Stimulated activated CD4-positive, alpha-beta T cell treated with anti-CD3 and anti-CD28 coated beads, TNF-alpha, amount 100 ng/mL, for 48 hours (primary cell): ENCODE measurements around the gene F5.
"Not testable (repeated sequence)": the region's sequence is repeated elsewhere in the genome, so short reads cannot be mapped to it uniquely, and the experiment has no call there.

Experiments
- DNase-seq, 3 donors: peaks; one replicate each; pipeline ENCODE4 v3.0.0-alpha.2; 2020; ENCODE audit warnings: low read depth in 3 of 3

The F5 gene

DNA sequence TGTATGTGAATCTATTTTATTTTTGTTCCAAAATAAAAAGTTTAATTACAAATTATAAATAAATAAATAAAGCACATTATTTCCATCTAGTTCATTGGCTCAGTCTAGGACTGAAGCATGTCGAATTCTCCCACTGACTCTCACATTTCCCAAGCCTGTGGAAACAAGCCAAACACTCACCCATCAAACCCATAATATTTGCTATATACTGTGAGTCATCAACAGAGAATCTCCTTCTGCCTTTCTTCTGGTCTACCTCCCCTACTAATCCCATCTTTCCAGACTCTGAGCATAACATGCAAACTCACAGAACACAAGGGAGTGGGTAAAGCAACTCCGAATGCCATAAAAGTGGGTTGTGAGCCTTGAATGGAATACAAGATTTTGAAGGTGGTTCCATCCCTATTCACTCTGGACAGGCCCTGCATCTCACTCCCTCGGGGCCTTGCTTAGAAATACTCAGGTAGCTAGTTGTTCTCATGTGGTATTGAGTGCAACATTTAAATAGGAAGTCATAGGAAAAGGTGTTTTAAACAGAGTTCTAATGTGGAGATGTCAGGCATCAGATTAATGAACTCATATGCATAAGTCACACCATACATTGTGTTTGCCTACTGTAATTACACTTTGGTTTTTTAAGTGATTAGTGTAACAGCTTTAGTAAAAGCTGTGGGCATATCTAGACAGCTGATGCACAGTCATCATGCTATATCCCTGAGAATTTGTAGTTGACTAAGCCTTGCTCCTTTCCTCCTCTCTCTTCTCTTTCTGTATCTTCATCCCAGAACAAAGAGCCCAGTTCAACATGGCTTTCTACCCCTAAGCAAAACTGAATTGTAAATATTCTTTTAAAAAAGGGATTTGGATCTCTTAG is 47.0 kb downstream of the F5 start:
- DNase-seq = no peak

DNA sequence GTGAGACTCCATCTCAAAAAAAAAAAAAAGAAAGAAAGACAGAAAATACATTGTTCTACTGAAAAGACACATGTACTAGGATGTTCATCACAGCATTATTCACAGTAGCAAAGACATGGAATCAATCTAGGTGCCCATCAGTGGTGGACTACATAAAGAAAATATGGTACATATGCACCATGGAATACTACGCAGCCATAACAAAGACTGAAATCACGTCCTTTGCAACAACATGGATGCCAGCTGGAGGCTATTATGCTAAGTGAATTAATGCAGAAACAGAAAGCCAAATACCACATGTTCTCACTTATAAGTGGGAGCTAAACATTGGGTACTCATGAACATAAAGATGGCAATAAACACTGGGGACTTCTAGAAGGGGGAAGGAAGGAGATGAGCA is 51.6 kb downstream of the F5 start:
- no peak for DNase-seq

DNA sequence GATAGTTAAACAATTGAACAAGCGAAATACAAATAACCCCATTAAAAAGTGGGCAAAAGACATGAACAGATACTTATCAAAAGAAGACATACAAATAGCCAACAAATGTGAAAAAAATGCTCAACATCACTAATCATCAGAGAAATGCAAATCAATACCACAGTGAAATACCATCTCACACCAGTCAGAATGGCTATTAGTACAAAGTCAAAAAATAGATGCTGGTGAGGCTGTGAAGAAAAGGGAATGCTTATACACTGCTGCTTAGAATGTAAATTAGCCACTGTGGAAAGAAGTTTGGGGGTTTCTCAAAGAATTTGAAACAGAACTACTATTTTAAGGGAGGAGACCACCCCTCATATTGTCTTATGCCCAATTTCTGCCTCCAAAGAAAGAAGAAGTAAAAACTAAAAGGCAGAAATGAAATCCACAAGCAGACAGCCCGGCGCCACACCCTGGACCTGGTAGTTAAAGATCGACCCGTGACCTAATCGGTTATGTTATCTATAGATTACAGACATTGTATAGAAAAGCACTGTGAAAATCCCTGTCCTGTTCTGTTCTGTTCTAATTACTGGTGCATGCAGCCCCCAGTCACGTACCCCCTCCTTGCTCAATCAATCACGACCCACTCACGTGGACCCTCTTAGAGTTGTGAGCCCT is 52.6 kb downstream of the F5 start:
- not testable (repeated sequence) for DNase-seq

DNA sequence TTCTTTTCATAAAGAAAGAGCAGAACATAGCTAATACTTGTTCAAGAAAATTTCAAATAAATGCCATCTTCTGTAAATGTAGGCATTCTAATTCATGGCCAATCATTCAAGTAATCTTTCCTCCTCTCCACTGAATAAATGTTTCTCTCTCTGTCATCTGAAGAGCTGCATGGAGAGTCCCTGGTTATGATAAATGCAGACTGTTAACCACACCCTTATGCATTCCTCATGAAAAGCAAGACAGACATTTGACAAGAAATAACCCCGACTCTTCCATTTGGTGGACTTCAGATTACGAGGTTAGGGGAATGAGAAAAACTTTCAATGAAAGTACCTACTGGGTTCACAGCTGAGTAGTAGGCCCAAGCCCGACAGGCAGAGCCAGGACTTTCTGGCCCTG is 55.8 kb downstream of the F5 start:
- no peak for DNase-seq

DNA sequence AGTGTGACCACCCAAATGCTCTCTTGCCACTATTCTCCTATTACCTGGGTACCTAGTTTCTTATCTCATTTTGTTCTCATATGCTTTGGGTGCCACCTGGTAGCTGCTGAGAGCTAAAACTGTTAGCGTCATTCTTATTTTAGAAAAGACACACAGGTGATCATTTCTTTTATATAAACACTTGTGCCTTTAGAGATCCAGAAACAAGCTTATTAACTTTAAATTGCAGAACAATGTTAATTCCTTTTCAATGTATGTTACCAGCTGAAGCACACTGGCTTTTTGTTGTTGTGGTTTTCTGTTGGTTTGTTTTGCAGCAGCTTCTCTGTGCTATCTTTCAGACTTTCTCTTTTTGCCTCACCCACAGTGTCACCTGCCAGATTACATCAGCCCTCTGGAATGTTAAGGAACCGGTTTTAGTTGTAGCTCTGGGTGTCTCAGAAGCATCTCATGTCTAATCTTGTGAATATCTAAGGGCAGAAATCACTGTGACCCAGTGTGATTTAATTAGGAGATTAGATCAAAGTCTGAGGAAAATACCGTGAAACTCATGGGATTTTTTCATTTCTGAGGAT is 57.1 kb downstream of the F5 start:
- no peak for DNase-seq

DNA sequence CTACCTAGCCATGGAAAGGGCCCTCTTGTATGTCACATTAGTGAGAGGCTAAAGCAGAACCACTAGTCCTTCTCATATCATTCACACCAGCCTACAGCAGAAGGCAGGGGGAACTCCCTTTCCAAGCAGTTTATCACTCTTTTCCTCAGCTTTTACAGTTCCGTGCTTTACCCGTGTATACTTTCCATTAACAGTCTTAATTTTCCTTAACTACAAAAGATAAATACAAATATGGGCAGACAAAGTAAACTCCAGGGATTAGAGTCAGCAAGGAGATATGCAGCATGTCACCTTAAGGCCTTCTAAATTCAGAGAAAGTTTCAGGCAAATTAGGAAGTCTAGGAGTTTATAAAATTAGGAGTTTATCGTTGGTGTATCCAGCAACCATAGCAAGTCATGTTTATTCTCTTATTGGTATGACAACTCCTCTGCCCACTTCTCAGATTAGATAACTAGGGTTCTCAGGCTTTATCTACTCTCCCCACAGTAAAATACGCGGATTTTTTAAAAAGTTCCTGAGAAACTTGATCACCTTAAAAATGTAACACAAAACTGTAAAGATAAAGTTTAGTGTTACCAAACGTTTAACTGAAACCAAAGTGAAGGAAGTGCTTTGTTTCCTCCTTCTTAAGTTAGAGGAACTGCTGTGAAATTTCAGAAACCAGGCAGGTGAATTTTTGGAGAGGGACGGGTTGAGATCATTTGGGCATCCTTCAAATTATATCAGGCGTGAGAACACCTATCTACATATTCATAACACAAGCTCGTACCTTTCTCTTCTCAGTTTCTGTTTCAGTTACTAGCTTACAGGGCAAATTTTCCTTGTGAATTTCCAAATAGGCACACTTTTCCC is 57.8 kb downstream of the F5 start:
- DNase-seq = no peak

DNA sequence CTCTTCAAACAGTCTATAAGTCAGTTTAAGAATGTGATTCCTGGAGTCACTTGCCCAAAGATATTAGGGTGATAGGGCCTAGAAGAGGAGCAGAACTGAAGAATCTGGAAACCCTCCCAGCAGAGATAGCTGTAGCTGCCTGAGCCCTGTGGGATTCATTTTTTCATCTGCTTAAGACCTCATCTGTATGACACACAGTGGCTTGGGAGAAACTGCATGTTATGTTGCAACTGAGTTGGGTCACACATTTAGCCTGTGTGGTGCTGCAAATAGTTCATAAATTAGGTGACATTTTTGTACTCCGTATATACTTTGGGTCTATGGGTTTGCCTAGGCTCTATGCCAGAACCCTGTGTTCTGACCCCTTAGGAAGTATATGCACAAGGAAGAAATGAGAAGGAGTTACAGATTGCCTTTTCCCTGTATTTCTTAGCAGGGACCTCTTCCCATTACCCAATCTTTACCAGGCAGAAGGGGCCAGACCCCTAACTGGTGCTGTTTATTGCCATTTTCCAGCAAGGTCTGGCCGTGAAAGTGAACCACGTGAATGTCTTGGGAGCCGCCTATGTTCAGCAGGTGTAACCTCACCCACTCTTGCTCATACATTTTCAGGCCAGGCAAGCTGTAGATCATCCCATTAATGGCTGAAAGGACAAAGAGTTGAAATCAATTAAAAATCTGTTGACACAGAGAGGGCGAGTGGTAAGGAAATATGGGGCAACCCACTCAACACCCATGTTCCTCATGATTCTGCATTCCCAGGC is 58.6 kb downstream of the F5 start:
- no peak for DNase-seq

DNA sequence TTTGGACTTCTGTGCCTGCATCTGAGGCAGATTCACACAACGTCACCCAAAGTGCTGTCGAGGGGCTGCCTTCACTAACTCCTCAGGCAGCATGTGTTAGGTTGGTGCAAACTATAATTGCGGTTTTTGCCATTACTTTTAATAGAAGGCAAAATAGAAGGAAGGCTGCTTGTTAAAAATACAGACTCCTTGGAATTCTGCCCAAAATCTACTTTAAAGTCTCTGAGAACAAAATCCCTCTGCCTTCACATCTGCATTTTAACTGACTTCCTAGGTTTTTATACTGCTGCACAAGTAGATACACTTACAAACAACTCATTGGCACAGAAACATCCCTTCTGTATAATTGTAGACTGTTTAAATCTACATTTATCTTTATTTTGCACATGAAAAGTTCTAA is 59.3 kb downstream of the F5 start:
- no peak for DNase-seq

DNA sequence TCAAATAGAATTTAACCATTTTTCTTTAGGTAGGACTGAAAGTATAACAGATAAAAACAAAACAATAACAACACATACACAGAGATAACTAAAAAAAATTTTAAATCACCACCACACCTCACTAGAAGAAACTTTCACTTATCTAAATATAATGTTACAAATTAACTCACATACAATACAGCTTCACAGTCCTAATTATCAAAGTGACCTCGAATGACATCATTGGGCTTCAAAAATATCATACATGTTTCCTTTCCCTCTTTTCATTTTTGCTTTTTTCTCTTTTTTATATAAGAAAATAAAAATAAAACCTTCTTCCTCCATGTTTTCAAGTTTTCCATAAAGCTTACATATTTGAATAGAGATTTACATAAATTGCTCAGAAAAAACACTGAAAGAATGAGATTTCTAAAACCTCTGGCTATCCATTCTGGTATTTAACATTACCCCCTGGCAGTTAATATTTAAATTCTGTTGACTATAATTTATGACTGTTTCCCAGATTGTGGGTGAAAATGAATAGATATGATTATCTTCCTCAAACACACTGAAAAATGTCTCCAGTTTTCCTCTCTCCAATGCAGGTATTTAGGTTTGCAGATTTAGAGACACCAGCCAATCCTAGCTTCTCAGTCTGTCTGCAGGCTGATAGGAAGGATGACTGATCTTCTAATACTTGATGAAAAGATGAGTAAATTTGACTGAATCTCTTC is 60.0 kb downstream of the F5 start:
- DNase-seq = no peak

DNA sequence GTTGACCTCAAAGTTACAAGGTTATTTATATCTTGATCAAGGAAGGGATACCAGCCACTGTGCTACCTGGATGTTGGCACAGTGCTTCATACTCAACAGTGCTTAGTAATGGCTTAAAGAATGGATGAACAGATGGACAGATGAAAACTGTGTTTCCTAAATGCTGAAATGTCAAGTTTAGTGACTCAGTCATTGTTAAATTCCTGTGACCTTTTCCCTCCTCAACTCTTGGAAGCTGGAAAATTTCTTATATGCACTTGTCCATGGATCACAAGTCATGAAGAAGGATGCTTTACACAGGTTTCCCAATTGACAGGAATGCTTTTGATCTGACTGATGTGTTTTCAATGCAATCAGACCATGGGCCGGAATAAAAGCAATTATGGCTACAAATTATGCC is 60.9 kb downstream of the F5 start:
- DNase-seq = no peak

DNA sequence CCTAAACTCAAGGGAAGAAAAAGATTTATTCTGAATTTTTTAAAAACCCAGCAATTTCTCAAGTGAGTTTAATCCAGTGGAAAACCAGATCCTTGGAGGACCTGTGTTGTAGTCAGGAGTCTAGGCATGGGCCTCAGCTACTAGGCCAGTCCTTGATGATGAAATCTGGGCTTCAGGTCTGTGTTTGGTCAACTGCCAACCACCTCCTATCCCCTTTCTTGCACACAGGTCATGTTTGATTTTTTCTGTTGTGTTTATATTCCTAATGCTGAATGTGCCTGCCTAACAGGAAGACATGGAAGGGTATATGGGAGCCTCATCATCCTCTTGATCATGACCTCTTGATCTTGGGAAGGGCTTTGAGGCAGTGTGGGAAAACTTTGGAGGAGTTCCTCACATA is 62.4 kb downstream of the F5 start:
- DNase-seq = no peak

DNA sequence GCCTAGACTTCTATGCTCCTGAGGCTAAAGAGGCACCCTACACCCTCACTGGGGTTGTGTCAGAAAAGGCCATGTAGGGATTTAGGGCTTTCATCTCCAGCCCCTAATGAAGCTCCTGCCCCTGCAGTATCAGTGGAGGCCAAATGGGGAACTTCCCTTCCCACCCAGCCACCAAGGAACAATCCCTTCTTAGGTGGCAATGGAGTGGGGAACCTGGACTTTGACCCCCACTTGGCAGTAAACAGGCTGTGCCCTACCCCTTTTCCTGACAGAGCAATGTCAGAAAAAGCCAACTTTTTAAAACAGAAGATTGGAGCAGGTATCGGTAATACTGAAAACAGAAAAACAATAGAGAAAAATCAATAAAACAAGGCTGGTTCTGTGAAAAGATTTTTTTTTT is 65.1 kb downstream of the F5 start:
- no peak for DNase-seq

DNA sequence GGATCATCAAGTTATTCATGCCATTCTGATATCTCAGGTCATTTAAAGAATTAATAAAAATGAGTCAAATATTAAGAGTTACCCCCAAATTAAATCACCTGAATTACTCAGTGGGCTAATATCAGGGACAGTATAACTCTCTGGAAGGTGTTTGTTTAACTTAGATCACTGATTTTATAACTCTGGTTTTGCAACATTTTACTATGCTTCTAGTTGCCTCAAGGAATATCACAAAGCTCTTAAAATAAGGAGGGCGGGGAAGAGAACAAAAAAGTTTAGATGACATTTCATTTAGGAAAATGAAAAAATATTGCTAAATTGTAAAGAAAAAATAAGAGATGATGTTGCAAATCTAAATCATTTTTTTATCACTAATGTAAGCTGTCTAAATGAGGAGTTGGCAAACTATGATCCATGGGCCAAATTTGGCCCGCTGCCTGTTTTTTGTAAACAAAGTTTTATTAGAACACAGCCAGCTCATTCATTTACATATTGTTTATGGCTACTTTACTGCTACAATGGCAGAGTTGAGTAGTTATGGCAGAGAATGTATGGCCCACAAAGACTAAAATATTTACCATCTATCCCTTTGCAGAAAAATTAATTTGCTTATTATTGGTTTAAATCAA is 68.6 kb downstream of the F5 start:
- DNase-seq = no peak

DNA sequence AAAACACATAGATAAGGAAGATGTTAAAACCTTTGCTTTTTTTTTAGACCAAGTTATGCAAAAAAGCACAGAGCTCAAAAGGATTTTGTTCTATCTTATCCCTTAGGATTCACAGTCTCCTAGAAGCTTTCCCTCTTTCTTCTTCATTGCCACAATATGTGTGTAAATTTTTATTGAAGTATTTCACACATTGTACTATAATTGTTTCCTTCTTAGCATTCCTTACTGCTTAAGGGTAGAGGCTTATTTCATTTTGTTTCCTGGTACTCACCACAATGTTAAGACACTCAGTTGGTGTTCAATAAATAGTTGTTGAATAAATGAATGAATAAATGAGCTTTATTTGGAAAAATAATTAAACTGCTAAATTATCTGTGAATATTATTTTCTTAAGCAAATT is 70.6 kb downstream of the F5 start:
- DNase-seq = no peak

DNA sequence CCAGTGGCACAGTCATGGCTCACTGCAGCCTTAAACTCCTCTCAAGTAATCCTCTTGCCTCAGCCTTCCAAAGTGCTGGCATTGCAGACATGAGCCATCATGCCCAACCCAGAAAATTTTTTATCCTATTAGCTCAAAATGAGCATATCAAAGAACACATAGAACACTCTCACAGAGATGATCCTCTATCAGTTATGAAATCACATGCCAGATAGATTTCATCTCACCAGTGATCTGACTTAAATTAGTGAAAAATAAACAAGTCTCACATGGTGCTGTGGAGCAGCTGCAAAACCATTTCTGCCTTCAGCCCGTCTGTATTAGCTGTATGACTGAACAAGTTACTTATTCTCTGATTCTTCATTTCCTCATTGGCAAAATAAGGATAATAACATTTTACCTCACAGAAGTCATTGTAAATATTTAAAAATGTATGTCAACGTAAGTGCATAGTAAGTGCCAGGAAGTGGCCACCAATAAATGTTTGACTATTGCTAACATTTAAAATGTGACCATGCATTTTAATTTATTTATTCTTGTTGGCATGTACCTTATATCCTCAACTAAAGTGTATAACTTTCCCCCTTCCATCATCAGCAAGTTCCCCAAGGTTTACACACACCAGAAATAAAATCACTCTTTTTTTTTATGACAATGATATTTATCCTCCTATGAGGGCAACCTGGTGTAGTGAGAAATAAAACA is 71.6 kb downstream of the F5 start:
- no peak for DNase-seq

DNA sequence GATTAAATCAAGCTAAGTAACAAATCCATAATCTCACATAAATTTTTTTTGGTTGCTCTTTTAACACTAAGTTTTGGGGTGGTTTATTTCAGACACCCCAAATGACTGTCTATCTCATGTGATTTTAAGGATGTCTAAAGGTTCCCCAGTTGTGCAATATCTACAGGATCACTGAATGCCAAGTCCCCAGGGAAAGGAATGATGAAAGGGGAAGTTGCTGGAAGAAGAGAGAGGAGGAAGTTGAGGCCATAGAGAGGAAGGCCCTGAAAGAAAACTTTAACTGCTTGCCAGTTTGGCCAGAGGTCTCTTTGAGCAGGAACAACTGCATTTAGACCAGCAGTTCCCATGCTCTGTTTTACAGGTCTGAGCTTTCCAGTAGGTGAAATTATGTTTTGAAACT is 73.1 kb downstream of the F5 start:
- no peak for DNase-seq

DNA sequence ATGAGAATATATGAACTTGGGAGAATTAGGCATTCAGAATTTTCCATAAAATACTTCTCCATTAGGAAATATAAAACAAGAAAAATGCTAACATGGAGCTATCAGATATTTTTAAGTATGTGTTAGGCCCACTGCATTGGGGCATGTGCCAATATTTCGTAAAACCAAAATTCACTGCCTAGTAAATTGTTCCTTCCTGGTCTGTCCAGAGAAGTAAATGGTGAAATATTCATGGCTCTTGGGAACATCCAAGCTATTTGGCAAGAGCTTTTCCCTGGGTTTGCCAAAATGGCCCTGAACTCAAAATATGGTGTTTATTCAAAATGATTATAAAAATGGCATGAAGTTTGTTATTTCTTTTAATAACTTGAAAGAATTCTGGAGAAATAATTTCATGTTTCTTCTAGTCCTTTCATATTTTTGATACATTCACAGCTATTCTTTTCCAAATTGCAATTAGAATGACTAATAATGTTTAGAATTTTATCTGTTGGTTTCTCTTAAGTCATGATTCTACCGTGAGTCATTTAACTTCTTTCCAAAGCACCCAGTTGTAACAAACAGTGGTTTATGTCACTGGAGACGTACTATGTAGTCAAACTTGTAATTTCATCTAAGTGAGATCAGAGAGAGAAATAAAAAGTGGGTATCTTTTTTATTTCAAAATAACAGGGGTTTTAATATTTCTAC is 74.8 kb downstream of the F5 start:
- no peak for DNase-seq

DNA sequence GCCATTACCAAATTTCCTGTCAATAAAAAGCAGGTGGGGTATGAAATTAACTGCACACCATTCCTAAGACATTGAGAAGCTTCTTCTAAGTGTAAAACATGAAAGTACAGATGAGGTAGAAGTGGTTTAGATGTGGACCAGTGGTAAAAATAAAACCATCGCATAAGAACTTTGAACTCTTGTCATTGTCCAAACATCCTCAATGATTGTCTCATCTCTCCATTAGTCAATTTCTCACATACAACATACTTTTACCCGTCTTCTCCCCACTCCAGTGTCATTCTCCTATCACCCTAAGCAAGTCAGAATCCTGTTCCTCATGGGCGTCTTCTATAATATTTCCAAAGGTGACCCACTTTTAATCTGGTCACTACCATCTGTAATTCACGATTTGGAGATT is 76.2 kb downstream of the F5 start:
- DNase-seq = no peak

DNA sequence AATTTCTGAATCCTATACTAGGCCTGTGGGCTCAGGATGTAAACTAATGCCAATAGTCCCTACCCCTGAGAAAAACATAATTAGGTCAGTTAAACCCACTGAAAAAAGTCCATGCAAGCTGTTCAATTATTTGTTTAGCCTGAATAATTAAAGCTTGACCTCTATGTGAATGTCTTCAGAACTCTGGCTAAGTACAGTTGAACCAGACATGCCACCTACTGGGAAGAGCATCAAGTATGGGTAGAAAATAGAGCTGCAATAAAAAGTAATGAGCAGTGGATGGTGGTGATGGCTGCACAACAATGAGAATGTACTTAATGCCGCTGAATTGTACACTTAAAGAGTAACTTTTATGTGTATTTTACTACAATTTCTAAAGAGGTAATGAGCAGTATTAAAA is 76.9 kb downstream of the F5 start:
- no peak for DNase-seq
